Muscle of arm (tissue), 12 donors: Measurements from ENCODE around the gene MAPKBP1. TPM values are rescaled to one million over a fixed set of nuclear protein-coding genes. Genes with fewer than 3 reads are reported as not detected.

ENCODE experiments used
- DNase-seq: peaks from one replicate; pipeline ENCODE4 v3.0.0-alpha.2; 2013
- polyA plus RNA-seq, 12 donors: library from polyadenylated mRNA; unstranded; fragments of 120-200 nt; gene quantifications; one replicate each; pipeline ENCODE4 v1.2.1, GENCODE V29; 2013; ENCODE audit not compliant: insufficient read length in 12 of 12

MAPKBP1 gene
- polyA plus RNA-seq, 12 donors: 5.8 to 28.6 (median 10.0) TPM; not detected in 1

DNA sequence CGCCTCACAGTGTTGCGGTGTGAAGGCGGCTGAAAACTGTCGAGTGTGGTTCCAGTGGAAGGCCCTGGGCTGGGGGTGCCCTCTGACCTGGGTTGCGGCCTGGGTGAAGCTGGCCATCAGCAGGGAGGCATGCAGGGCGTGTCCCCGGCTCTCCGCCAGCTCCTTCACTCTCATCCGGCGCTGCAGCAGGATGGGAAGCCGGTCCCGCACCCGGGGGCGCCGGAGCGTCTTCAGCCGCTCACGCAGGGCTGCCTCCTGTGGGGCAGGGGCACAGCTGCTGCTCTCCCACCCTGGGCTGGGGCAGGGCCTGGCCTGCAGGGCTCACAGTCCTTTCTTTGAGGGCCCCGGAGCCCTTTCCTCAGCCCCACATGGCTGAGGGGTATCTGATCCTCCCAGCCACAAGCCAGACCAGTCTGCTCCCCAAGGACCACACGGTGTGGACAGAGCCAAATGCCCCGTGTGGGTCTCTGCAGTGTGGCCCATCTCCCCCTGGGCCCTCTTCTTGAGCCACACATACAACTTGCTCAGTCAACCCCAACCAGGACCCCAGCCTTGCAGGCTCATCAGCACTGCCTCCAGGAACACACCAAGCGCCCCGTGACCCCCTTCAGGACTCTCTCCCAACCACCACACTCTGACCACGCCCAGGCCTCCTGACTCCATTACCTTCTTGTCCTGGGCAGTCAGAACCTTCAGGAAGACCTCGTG lies 92.7 kb downstream of the MAPKBP1 start:
- no peak for DNase-seq

DNA sequence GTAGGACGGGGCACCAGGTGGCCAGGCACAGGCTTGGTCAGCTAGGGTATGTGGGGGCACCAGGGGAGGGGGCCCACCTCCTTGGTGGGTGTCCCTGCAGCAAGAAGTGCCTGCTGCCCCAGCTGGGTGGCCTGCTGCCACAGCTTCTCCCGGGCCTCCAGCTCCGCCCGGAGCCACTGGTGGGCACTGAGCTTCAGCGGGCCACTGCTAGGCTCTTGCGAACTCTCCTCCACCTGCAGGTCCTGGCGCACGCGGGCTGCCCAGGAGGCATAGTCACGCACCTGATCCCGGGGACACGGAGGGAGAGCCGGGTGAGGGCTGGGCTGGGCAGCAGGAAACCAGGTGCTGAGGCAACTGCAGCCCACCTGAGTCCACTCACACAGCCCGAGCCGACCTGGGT lies 94.0 kb downstream of the MAPKBP1 start:
- no peak for DNase-seq

DNA sequence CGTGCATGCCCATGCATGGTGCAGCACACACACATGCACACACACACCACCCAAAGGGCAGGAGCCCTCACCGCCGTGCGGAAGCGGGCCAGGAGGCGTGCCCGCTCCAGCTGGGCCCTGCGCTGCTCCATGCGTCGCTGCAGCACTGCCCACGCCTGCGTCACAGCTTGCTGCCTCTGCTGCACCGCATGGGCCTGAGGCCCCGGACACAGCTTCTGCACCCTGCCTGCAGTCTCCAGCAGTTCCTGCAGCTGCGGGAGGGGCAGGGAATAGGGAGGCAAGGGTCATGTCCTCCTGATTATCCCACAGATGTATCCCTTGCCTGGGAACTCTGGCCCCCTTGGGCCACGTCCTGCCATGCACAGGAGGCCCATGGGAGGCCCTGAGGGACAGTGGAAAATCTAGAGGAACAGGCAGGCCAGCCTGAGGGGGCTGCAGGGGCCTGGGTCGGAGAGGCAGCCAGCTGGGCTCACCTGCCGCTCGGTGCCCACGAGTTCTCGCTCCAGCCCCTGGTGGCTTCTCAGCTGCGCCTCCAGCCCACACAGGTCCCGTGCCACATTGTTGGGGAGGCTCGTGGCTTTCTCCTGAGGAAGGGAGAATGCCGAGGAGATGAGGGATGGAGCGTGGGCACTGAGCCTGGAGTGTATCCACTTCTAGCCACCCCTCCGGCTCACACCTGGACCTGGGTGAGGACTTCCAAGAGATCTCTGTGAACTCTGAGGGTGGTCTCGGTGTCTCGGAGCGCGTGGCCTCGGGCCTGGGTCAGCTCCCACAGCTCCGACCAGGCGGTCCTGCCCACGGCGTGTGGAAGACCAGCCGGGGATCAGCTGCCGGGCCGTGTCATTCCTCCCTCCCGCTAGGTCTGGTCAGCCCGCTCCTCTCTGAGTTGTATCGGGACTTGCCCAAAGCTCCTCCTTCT lies 95.7 kb downstream of the MAPKBP1 start:
- no peak for DNase-seq

DNA sequence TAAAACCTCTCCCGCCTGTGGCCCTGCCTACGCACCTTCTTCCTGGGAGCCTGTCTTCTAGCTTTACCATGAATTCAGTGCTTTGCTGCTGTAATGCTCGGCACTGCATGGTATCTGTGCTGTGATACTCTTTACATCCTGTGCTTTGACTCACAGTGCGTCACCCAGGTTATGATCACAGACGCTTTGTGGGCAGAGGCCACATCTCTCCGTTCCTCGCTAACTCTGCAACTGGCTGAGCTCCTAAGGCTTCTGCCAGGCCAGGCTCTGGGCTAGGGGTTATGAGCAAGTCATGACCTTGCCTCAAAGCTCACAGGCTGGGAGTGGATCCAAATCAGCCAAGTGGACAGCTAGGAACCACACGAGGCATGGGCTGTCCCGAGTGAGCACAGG lies 96.4 kb downstream of the MAPKBP1 start:
- DNase-seq: no peak

DNA sequence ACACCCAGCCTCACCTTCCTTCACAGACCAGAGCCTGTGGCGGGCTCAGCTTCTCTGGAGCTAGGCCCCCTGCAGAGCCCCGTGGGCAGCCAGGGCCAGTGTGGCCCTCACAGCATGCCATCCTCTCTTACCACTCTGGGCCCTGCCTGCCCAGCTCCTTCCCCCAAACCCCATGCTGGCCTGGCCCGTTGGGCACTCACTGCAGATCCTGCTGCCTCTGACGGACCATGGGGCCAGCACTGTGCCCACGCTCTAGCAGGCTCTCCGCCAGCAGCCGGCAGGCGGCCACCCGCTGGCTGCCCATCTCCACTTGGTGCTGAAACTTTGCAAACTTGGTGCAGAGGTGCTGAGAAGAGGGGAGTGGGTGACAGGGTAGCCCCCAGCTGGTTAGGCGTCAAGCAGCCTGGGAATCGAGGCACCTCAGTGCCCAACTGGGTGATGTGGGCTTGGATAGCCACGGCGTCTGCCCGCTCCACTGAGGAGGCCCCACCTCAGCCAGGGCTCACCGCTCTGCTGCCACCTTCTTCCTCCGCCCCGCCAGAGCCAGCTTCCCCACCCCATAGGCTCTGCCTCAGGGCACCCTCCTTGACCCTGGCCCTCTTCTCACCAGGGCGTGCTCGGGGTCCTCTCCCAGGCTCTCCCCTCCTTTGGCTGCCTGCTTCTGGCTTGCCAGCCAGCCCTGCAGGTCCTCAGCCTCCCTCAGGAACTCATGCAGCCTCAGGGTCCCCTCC lies 97.1 kb downstream of the MAPKBP1 start:
- no peak for DNase-seq

DNA sequence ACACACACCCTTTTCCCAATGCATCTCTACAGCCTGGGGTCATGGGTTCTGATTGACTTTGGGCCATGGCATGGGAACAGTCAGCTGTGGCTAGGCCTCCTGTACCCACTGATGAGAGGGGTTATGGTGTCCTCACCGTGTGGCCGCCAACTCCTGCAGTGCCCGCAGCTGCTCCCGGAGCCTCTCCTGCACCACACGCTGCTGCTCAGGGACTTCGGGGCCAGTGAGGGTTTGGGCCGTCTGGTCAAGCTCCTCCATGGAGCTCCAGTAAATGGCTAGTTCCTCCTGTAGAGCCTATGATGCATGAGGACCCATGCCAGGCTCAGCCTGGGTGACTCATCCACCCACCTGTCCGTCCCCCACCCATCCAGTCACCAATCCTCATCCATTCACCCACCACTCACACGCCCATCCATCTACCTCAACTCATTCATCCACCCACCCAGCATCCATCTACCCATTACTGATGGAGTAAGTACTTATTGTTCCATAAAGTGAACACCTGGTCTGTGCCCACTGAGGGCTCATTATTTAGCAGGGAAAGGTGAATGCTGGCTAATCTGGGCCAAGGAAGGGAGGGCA lies 98.0 kb downstream of the MAPKBP1 start:
- DNase-seq: no peak

DNA sequence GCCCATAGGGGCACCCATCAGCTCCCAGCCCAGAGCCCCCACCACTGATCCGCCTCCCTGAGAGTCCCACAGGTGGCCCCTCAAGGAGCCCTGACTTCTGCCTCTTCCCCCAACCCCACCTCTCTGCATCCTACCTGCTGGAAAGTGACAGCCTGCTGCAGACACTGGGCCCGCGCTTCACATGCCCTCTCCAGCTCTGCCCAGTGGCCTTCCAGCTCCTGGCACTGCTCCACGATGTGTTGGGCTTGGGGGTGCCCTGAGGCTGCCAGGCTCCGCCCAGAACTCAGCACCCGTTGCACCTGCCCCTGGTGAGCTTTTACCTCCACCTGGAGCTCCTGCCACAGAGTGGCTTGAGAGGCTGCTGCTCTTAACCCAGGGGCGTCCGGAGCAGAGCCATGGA lies 99.4 kb downstream of the MAPKBP1 start:
- DNase-seq: no peak

DNA sequence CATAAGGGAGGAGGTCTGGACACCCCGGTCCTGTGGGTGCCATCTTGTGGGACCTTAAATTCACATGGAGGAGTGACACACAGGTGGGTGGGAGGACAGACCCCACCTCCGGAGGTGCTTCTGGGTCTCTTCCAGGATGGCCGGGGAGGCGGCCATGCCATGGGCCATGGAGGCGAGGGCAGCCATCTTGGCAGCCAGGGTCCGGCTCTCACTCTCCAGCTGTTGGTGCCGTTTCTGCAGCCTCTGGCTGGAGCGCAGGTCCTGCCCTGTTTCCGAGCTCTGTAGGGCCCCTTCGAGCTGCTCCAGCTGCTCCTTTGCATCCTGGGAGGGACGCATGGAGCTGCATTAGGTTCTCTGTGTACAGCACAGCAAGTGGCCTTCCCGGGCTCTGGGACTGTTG lies 100.5 kb downstream of the MAPKBP1 start:
- DNase-seq: no peak

DNA sequence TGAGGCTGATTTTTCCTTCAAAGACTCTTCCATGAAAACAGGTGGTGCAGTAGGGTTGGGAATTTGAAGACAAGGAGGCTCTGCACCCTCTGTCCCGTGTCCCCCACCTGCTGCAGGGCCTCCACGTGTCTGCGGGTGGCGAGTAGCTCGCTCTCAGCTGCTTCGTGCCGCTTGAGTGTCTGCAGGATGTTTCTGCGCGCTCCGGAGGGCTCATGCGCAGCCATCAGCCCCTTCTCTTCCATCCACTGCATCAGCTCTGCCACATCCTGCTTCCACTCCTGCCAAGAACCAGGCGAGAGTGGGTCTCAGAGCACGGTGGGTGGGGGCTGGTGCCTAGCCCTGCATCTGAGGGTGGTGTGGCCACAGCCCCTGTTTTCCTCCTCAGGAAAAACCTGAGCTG lies 101.7 kb downstream of the MAPKBP1 start:
- DNase-seq: no peak

DNA sequence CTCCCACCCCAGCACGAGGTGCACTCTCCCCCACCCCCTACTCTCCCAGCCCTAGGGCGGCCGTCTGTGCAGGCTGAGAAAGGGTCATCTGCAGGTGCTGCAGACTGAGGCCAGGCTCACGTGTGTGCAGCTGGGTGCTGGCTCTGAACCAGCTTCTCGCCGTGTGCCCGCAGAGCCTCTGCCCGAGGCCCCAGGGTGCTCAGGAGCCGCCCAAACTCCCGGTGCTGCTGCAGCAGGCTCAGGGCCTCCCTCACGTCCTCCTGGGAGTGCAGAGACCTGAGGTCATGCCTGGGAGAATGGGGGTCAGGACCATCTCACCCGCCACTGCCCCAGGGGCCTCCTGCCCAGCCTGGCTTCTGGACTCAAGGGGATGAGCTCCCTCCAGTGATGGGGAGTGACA lies 102.4 kb downstream of the MAPKBP1 start:
- no peak for DNase-seq

Other genes starting within 250 kb of the MAPKBP1 start
- gene RPAP1, start 230.2 kb upstream of the MAPKBP1 start, polyA plus RNA-seq: 10 to 100 TPM in 11 of 12 donors, not detected in 1; 18.8 to 39.1 (median 20.5) TPM
- gene TYRO3, start 215.3 kb upstream of the MAPKBP1 start, polyA plus RNA-seq: 10 to 100 TPM in 11 of 12 donors, not detected in 1; 12.1 to 31.9 (median 20.8) TPM
- 10 to 100 TPM; 19.2 to 34.4 (median 23.2) TPM for gene MGA, start 114.1 kb upstream of the MAPKBP1 start, polyA plus RNA-seq
- 10 to 100 TPM in 3 of 12 donors, 1 to 10 TPM in 7, not detected in 2; 4.5 to 21.4 (median 8.6) TPM for gene JMJD7, start 53.6 kb downstream of the MAPKBP1 start, polyA plus RNA-seq
- gene PLA2G4B, start 64.4 kb downstream of the MAPKBP1 start, polyA plus RNA-seq: 10 to 100 TPM in 4 of 12 donors, 1 to 10 TPM in 7, not detected in 1; 2.8 to 78.6 (median 7.5) TPM
- gene SPTBN5, start 119.6 kb downstream of the MAPKBP1 start, polyA plus RNA-seq: 1 to 10 TPM in 11 of 12 donors, not detected in 1; 1.9 to 6.0 (median 4.2) TPM
- 10 to 100 TPM in 11 of 12 donors, not detected in 1; 18.2 to 43.9 (median 30.3) TPM for gene EHD4, start 198.1 kb downstream of the MAPKBP1 start, polyA plus RNA-seq
- gene PLA2G4E, start 246.6 kb downstream of the MAPKBP1 start, polyA plus RNA-seq: 1 to 10 TPM in 9 of 12 donors, under 1 TPM in 1, not detected in 2; 0.68 to 3.5 (median 1.6) TPM